Tibial artery (tissue), 4 donors: ENCODE measurements around the gene BAIAP2L1.

Source experiments
- DNase-seq, 2 donors: peaks; one replicate each; pipeline ENCODE4 v3.0.0-alpha.2; 2019
- H3K27ac ChIP-seq, 2 donors: fragments of 200-600 bp; sonication (generic) in 1 of 2; 1 replicate in 1 of 2; 2 replicates in 1 of 2; pipeline ENCODE4 v1.5.1; 2018 to 2019; ENCODE audit warnings: mild to moderate bottlenecking in 1 of 2
- H3K27me3 ChIP-seq, 2 donors: fragments of 200-600 bp; sonication (generic) in 1 of 2; one replicate each; pipeline versions ENCODE4 v1.5.1 to v1.6.0; 2016 to 2019
- H3K36me3 ChIP-seq, 3 donors: fragments of 200-600 bp; sonication (generic) in 2 of 3; one replicate each; pipeline ENCODE4 v1.5.1; 2016 to 2019; ENCODE audit warnings: mild to moderate bottlenecking in 2 of 3
- H3K4me1 ChIP-seq, 4 donors: fragments of 200-600 bp; sonication (generic) in 2 of 4; 1 replicate in 3 of 4; 2 replicates in 1 of 4; pipeline ENCODE4 v1.5.1; 2016 to 2019
- H3K4me3 ChIP-seq, 2 donors: fragments of 200-600 bp; sonication (generic) in 1 of 2; 1 replicate in 1 of 2; 2 replicates in 1 of 2; pipeline ENCODE4 v1.5.1; 2018 to 2019; ENCODE audit warnings: mild to moderate bottlenecking in 2 of 2
- H3K9me3 ChIP-seq, 3 donors: fragments of 200-600 bp; sonication (generic) in 1 of 3; one replicate each; pipeline ENCODE4 v1.5.1; 2016 to 2019
- CTCF ChIP-seq, 2 experiments: fragments of 200-600 bp in 1 of 2; fragments of 450-650 bp in 1 of 2; IDR thresholded peaks; one replicate each; pipeline ENCODE4 v1.5.1; 2017 to 2019; ENCODE audit warnings: antibody characterized with exemption in 2 of 2, mild to moderate bottlenecking in 1 of 2, moderate library complexity in 1 of 2
- intact Hi-C: fragments of 100-400 bp; cut with DNase I; formaldehyde crosslinking; loops from one replicate; pipeline ENCODE4 v1.15.0; 2023; ENCODE audit warnings: low total_unique reads

The BAIAP2L1 gene

GRCh38 chr7:98242342-98242741 is 158.5 kb downstream of the BAIAP2L1 start:
- H3K9me3 ChIP-seq, result no peaks in the 10 kb centered on the region
- H3K4me1 ChIP-seq, result no peaks in the 10 kb centered on the region
- intact Hi-C loops, result no loop called here
- no peak overlapping the region for H3K27ac ChIP-seq
- DNase-seq, result no peak
- no peaks in the 10 kb centered on the region for H3K27me3 ChIP-seq
- H3K36me3 ChIP-seq, result peaks cover 27 to 83% (median 64%) of the 10 kb centered on the region in 3 donors
- TF ChIP-seq CTCF (IDR thresholded peaks at IDR 0.05), result no peak
- no peak overlapping the region for H3K4me3 ChIP-seq

- intact Hi-C loops, result no loop called here
- Histone ChIP-seq H3K9me3 (no peaks in the 10 kb centered on the region), H3K4me1 (no peaks in the 10 kb centered on the region), H3K27ac (no peak overlapping the region), H3K36me3 (peaks cover 27 to 86% (median 65%) of the 10 kb centered on the region in 3 donors), H3K4me3 (no peak overlapping the region), H3K27me3 (no peaks in the 10 kb centered on the region)
- no peak for TF ChIP-seq CTCF (IDR thresholded peaks at IDR 0.05)
- no peak for DNase-seq
These were observed 159.1 kb downstream of the BAIAP2L1 start for GRCh38 chr7:98241674-98242241.
